Ascending aorta (tissue), 2 donors: ENCODE results near the gene ANKRD11. TPM values are rescaled to one million over a fixed set of nuclear protein-coding genes. Genes with fewer than 3 reads are reported as not detected.
"Not testable (repeated sequence)": the region's sequence is repeated elsewhere in the genome, so short reads cannot be mapped to it uniquely, and the experiment has no call there.

ENCODE experiments used
- DNase-seq, 2 donors: peaks; one replicate each; pipeline ENCODE4 v3.0.0-alpha.2; 2019; ENCODE audit warnings: low spot score in 2 of 2
- H3K27ac ChIP-seq, 2 donors: fragments of 200-600 bp; sonication (generic); one replicate each; pipeline ENCODE4 v1.5.1; 2016 to 2017; ENCODE audit warnings: mild to moderate bottlenecking in 1 of 2
- H3K27me3 ChIP-seq: fragments of 200-600 bp; sonication (generic); one replicate; pipeline ENCODE4 v1.5.1; 2017
- H3K36me3 ChIP-seq, 2 donors: fragments of 200-600 bp; sonication (generic); one replicate each; pipeline ENCODE4 v1.5.1; 2016
- H3K4me1 ChIP-seq, 2 donors: fragments of 200-600 bp; sonication (generic); one replicate each; pipeline ENCODE4 v1.5.1; 2016 to 2017; ENCODE audit warnings: mild to moderate bottlenecking in 1 of 2
- H3K4me3 ChIP-seq, 2 donors: fragments of 200-600 bp; sonication (generic); one replicate each; pipeline ENCODE4 v1.5.1; 2016 to 2017; ENCODE audit warnings: mild to moderate bottlenecking in 1 of 2
- H3K9me3 ChIP-seq, 2 donors: fragments of 200-600 bp; sonication (generic); one replicate each; pipeline ENCODE4 v1.5.1; 2016
- intact Hi-C: fragments of 100-400 bp; cut with DNase I; formaldehyde crosslinking; loops from one replicate; pipeline ENCODE4 v1.15.1; 2023
- total RNA-seq: library from RNA; depleted of rRNA; stranded (reverse); fragments of >200 nt; gene quantifications from one replicate; pipeline ENCODE4 v1.1.0, GENCODE V29; 2016
- TF ChIP-seq, protein P1 (sequence below), 3 experiments: fragments of 200-600 bp in 2 of 3; fragments of 450-650 bp in 1 of 3; sonication (generic) in 2 of 3; IDR thresholded peaks; one replicate each; pipeline ENCODE4 v1.5.1; 2016 to 2019; ENCODE audit warnings: antibody characterized with exemption in 3 of 3, mild to moderate bottlenecking in 1 of 3, moderate library complexity in 1 of 3

ANKRD11 gene
- total RNA-seq, 1 donor from 2014 or later = 124 TPM

GRCh38 chr16:89458551-89458950 is 31.8 kb downstream of the ANKRD11 start:
- H3K9me3 ChIP-seq = no peaks in the 10 kb centered on the region
- no peaks in the 10 kb centered on the region for H3K36me3 ChIP-seq
- H3K27me3 ChIP-seq = no peaks in the 10 kb centered on the region
- H3K4me1 ChIP-seq = peaks cover 4 to 14% of the 10 kb centered on the region in 2 donors
- H3K4me3 ChIP-seq = no peak overlapping the region
- DNase-seq = no peak
- intact Hi-C loops = no loop called here
- TF ChIP-seq, protein P1, sequence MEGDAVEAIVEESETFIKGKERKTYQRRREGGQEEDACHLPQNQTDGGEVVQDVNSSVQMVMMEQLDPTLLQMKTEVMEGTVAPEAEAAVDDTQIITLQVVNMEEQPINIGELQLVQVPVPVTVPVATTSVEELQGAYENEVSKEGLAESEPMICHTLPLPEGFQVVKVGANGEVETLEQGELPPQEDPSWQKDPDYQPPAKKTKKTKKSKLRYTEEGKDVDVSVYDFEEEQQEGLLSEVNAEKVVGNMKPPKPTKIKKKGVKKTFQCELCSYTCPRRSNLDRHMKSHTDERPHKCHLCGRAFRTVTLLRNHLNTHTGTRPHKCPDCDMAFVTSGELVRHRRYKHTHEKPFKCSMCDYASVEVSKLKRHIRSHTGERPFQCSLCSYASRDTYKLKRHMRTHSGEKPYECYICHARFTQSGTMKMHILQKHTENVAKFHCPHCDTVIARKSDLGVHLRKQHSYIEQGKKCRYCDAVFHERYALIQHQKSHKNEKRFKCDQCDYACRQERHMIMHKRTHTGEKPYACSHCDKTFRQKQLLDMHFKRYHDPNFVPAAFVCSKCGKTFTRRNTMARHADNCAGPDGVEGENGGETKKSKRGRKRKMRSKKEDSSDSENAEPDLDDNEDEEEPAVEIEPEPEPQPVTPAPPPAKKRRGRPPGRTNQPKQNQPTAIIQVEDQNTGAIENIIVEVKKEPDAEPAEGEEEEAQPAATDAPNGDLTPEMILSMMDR (IDR thresholded peaks at IDR 0.05) = no peak
- no peak overlapping the region for H3K27ac ChIP-seq

GRCh38 chr16:89456419-89456959 is 33.9 kb downstream of the ANKRD11 start:
- H3K27me3 ChIP-seq = no peaks in the 10 kb centered on the region
- no peak for DNase-seq
- no peak overlapping the region for H3K27ac ChIP-seq
- intact Hi-C loops = no loop called here
- TF ChIP-seq, protein P1 (IDR thresholded peaks at IDR 0.05) = no peak
- no peak overlapping the region for H3K4me3 ChIP-seq
- H3K36me3 ChIP-seq = no peaks in the 10 kb centered on the region
- no peaks in the 10 kb centered on the region for H3K9me3 ChIP-seq
- peaks cover 4 to 18% of the 10 kb centered on the region in 2 donors for H3K4me1 ChIP-seq

DNA sequence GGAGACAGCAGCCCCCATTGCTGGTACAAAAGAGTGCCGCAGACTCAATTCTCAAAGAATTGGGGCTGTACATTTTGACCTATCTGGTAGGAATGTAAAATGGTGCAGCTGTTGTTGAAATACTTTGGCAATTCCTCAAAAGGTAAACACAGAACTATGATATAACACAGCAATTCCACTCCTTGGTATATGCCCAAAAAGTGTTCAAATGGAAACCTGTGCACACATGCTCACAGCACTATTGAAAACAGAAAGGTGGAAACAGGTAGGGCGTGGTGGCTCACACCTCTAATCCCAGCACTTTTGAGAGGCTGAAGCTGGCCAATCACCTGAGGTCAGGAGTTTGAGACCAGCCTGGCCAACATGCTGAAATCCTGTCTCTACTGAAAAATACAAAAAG is 34.7 kb downstream of the ANKRD11 start:
- H3K27ac ChIP-seq = no peak overlapping the region
- DNase-seq = no peak
- intact Hi-C loops = no loop called here
- no peaks in the 10 kb centered on the region for H3K9me3 ChIP-seq
- no peak overlapping the region for H3K4me3 ChIP-seq
- H3K4me1 ChIP-seq = peaks cover 4 to 18% of the 10 kb centered on the region in 2 donors
- TF ChIP-seq, protein P1 (IDR thresholded peaks at IDR 0.05) = no peak
- H3K36me3 ChIP-seq = no peaks in the 10 kb centered on the region
- H3K27me3 ChIP-seq = no peaks in the 10 kb centered on the region

- TF ChIP-seq, protein P1 (IDR thresholded peaks at IDR 0.05) = no peak
- Histone ChIP-seq H3K4me3 (no peak overlapping the region), H3K4me1 (peaks cover 4 to 18% of the 10 kb centered on the region in 2 donors), H3K27ac (no peak overlapping the region), H3K27me3 (no peaks in the 10 kb centered on the region), H3K9me3 (no peaks in the 10 kb centered on the region), H3K36me3 (no peaks in the 10 kb centered on the region)
- intact Hi-C loops = no loop called here
- DNase-seq = no peak
Measured at GRCh38 chr16:89455178-89455577, 35.2 kb downstream of the ANKRD11 start.

GRCh38 chr16:89454378-89455125 is 35.8 kb downstream of the ANKRD11 start:
- Histone ChIP-seq H3K4me1 (peaks cover 4 to 18% of the 10 kb centered on the region in 2 donors), H3K27ac (peak overlapping the region in 1 of 2 donors; percentile 12)
- H3K4me3 ChIP-seq, H3K36me3 ChIP-seq, H3K9me3 ChIP-seq, H3K27me3 ChIP-seq, intact Hi-C loops, DNase-seq: not testable (repeated sequence)

- Histone ChIP-seq H3K9me3 (no peaks in the 10 kb centered on the region), H3K4me3 (no peak overlapping the region), H3K4me1 (peaks cover 3 to 21% of the 10 kb centered on the region in 2 donors), H3K36me3 (no peaks in the 10 kb centered on the region), H3K27ac (peak overlapping the region in 1 of 2 donors; percentile 12), H3K27me3 (no peaks in the 10 kb centered on the region)
- DNase-seq = no peak
- intact Hi-C loops = no loop called here
- TF ChIP-seq, protein P1 (IDR thresholded peaks at IDR 0.05) = peak in 2 of 3 experiments; percentile 10 to 16
Measured at GRCh38 chr16:89453501-89454321, 36.6 kb downstream of the ANKRD11 start.
